ENCODE results near the gene AFF3. TPM values are rescaled to one million over a fixed set of nuclear protein-coding genes. Genes with fewer than 3 reads are reported as not detected.
A peak's percentile ranks its signal among the peaks of the same experiment; 100 is the strongest.
"Not testable (repeated sequence)": the region's sequence is repeated elsewhere in the genome, so short reads cannot be mapped to it uniquely, and the experiment has no call there.

The AFF3 gene
- total RNA-seq, 1 experiment from 2014 or later: 3.0 TPM

DNA sequence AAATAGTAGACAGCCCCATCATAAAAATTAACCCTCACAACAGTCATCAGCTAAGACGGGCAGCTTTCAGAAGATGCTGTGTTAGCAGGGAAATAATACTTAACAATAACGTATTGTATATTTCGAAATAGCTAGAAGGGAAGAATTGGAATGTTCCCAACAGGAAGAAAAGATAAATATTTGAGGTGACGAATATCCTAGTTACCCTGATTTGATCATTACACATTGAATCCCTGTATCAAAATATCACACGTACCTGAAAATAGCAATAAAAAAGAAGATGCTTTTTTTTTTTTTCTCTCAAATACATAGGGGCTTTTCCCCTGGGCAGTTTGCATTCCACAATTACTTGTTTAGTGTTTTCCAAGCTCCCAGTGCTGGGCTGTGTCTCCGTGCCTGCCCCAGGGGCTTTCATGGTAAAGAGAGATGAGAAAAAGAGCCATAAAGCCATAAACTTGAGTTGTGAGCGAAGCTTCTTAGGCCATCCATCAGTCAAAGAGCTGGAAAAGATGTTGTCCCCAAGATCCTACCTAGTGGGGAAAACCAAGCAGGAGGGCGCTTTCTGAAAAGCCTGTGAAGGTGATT lies 469.5 kb downstream of the AFF3 start:
- DNase-seq (ENCODE audit: low read depth): no peak

DNA sequence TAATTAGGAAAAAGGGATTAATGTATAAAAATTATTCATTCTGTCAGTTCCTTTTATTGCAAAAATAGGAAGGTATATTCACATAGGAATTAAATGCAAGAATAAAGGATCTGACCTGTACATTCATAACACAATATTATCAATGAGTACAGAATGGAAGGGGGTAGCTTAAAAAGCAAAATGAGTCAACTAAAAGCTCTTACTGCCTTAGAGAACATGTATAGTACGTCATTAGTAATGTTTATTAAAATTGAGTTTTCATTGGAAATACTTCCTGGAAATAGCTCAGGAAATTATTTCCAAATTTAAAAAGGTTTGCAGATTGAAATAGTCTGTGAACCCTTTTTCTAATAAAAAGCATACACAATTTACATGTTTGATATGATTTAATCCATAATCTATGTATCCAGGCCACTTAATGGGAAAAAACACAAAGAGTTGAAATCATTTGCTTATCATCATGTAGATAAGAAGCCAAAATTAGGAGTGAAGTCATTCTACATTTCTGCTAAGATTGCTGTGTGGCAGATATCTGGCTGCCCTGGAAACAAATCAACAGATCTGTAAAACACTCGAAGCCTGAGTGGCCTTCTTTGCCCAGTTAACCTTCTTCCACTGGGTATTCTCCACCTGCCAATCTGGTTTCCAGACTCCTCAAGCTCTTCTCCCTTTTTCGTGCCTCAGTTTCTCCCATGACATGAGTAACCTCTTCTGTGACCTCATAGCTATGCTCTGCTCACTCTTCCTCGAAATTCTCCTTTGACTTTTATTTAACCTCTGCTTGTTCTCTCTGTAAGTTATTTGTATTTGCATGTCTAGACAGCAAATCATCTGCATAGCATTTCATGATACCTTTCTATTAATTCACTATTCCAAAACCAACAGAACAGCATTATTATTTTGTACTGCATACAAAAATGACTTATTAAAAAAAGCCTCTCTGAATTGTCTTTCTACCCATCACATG lies 471.3 kb downstream of the AFF3 start:
- no peak for DNase-seq (ENCODE audit: low read depth)

DNA sequence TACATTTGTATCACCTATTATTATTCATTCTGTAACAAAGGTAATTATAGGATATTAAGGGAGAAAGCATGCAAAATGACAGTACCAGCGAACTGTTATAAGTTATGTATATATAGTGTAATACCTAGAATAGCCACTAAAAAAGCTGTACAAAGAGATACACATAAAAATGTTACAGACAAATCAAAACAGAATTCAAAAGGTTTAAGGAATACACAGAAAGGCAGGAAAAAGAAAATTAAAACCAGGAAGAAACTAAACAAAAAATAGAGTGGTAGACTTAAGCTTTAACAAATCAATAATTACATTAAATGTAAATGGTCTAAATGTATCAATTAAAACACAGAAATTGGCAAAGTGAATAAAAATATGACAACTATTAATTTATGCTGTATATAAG lies 476.1 kb downstream of the AFF3 start:
- no peak for DNase-seq (ENCODE audit: low read depth)

DNA sequence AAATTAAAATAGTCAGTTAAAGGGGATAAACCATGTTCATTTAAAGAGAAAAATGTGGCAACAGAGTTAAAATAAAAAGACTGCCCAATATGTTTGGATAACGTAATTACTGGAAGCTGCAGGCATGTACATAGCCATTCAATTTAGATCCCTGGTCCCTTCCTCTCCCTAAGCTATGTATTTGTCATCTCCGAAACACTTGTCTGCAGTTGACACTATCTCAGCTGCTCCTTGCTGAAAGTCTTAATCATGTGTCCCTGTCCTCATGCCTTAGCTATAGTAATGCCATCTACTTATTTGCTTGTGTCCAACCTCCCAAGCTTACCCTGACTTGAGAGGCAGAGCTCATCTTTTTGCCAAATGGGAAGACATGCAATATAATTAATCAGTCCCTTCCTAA lies 478.7 kb downstream of the AFF3 start:
- no peak for DNase-seq (ENCODE audit: low read depth)

DNA sequence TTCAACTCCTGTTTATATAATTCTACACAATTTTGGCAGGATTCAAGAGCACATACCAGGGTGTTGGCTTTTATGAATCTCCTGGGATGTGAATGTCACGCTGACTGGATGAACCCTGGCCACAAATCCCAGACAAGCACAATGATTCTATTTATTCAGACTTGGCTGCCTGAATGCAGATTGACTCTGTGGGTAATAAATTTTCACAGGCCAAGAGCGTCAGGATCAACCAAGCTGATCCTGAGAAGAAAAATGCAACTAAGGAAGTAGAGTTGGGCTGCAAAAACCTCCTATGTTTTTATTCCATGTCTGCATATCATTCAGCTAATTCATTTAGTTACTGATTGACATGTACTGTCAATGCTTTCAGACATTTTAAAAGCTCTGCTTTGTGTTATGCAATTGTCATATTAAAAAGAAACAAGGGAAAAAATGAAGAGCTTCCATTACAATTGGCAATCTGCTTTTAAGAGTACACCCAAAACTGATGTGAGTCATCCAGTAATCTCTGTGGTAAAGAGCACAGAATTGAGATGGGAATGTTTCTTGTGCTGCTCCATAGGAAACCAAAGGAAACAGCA lies 479.5 kb downstream of the AFF3 start:
- peak; percentile 92 for DNase-seq (ENCODE audit: low read depth)

DNA sequence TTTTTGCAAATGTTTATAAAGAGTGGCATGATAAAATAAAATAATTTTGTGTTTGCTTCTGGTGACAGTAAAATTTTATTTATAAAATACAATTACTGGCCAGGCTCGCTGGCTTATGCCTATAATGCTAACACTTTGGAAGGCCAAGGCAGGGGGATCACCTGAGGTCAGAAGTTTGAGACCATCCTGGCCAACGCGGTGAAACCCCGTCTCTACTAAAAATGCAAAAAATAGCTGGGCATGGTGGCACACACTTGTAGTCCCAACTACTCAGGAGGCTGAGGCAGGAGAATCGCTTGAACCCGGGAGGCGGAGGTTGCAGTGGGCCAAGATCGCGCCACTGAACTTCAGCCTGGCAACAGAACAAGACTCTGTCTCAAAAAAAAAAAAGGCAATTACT lies 480.6 kb downstream of the AFF3 start:
- not testable (repeated sequence) for DNase-seq (ENCODE audit: low read depth)

DNA sequence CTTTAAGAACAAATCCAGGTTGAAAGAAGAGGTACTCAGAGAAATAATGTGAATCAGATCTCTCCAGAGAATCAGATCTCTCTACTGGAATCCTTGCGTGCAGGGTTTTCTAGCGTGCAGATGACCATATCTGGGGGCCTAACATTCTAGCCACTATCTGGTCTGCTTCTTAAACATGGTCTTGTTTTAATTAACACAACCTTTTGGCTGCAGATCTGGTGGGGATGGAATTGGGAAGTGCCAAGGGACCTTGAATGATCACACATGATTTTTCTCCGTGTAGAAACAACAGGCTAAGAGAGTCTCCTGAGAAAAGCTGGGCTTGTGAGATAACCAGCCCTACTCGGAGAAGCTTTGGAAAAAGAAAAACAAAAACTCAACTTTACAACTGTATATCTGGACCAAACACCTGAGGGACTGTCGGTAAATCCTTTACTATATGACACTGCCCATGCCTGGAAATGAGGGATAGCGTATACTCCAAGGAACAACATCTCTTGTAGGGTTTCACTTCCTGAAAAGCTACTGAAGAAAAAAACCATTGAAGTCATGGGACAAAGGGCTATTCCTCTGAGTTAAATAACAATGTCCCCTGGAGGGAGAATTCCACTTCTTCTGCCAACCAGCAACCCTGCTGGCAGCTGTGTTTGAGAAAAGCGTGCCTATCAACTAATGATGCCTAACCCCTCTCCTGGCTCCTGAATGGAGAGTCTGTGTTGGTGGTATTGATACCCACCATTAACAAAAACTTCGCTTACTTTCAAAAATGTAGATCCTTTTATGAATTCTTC lies 481.6 kb downstream of the AFF3 start:
- no peak for DNase-seq (ENCODE audit: low read depth)

DNA sequence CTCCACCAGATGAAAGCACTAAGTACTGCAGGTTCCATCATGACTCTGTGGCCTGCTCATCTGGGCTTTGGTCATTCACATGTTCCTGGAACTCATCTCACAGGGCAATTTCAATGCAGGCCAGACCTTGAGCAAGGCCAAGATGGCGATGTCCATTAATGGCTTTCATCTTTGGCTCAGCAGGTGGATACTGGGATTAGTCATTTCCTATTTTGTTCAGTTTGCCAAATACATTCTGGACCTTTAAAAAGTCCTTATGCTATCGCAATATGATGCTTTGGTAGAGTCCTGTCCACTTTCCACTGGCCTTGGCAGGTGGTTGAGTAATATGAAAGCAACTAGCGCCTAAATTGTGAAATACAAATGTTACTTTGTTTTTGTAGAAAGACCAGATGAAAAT lies 482.5 kb downstream of the AFF3 start:
- peak; percentile 53 for DNase-seq (ENCODE audit: low read depth)

DNA sequence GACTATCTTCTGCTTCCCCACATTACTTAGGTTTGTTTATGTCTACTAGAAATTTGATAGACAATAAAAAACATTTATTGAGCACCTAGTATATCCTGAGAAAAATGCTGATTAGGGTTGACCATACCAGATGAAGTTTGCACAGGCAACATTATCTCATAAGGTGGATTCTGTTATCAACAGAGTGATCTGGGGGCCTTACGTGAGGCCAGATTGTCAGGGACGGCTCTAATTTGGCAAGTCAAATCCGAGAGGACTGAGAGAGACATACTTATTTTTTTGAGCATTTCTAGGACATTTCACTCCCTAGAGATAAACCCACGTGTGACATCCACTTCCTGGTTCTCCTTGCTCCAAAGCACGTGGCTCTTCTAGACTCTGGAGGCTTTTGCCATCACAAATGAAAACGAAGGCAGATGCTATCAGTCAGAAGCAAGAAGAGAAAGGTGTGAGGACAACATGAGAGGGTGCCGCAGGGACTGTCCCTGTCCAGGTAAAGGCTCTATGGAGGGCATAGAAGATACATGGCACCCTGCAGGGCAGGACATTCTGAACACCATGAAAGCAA lies 484.6 kb downstream of the AFF3 start:
- DNase-seq (ENCODE audit: low read depth): no peak

DNA sequence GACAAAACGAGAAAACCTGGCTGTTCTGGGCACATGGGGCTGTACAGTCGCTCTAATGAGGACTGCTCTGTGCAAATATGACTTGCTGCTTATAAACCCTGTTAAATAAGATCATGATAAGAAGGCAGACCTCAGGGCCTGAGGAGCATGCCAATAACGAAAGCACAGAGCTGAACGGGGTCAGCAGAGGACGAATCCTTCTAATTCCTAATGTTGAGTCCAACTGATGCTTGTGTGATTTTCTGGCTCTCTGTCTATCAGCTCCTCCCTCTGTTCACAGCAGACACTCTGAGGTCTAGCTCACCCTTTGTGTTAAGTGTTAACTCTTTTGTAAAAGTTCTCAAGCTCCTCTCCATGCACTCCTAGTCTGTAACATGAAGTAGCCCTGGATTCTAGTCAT lies 485.4 kb downstream of the AFF3 start:
- no peak for DNase-seq (ENCODE audit: low read depth)

DNA sequence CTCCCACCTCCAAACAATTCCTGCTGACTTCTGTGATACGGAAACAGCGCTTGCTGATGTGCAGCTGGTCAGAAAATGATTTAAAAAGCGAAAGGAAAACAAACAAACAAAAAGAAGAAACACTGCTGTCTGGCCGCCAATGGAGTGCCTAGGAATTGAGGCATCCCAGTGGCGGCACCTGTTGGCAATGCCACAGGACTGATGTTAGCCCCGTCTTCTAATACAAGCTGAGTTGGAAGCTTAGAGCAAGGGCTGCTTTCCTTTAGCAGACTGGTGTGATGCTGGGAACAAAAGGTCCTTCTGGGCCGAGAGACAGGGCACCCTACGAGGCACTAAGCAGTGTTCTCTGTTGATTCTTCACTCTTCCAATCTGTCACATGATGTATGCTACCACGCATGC lies 489.0 kb downstream of the AFF3 start:
- DNase-seq (ENCODE audit: low read depth): no peak

DNA sequence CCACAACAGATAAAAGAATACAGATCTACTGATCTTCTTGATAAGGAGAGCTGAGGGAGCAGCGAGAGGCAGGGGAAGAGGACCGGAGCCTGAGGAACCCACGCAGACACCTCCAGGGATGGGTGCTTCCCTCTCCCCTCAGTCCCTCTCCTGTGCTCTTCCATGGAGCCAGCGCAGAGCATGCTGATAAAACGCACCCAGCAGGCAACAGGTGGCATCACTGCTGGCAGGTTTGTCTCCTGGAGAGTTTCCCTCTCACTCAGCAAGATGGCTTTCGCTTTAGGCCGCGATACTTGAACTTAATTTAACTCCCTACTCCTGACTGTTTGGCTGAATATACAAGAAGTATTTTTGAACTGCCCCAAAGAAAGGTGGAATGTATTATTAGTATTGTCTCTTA lies 489.5 kb downstream of the AFF3 start:
- DNase-seq (ENCODE audit: low read depth): no peak

DNA sequence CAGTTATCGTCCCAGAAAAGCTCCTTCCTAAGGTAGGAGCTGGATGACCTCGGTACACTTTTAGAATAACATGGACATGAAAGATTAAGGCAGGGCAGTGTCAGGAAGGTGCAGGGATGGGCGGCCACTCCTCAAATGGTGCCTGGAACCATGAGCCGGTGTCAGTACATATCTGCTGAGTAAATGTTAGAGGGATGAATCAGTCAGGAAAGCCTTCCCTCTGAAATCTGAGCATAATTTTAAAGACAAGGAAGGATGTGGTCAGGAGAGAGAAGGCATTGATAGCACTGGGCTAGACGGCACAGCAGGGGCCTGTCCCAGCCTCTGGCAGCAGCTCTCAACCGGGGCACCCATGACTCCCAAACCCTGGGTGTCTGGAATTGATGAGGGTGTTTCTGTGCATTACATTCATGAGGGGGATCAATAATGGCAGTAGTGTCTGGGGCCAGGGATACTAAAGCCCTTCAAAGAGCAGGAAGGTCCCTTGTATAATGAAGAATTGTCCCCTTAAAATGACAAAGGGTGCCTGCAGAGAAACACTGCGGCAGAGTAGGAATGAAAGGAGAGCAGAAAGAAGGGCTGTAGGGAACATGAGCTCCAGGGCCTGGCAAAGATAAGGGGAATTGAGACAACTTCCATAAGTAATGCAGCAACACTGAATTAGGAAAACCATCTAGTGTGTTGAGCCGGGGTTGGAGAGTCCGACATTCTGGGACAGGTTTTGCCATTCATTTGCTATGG lies 490.3 kb downstream of the AFF3 start:
- peak; percentile 75 for DNase-seq (ENCODE audit: low read depth)

DNA sequence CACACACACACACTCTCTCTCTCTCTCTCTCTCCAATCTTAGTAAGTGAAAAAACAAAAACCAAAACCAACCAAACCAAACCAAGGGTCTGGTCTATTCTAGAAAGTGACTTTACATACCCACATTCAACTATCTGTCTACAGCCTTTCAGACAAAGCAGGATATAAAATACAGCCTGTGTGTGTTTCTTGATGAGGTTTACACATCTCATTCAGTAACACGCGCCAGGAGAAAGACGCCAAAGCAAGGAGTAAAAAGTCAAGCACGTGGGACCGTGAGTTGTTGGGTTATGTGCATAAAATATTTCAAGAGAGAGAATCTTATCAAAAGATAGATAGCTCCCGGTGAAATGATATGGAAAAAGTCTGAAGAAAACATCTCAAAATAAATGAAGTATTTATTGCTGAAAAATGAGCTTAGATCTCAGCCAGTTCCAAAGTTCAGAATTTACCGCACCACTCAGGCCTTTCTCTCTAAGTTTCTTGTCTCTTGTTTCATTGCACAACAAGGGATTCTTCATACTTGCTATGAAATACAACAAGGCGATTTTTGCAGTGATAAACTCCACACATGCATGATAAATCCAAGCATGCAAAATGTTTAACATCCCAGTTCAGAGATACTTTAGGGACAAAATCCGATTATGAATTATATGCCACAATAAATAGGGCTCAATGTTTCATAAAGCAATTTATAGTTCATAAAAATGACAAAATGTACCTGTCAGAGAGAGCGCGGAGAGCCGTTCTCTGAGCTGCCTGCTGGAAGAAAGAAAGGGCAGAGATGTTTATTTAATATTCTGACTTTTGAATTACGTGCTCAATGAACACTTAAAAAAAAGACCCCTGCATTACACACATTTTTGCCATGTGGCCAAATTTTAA lies 493.2 kb downstream of the AFF3 start:
- DNase-seq (ENCODE audit: low read depth): no peak

DNA sequence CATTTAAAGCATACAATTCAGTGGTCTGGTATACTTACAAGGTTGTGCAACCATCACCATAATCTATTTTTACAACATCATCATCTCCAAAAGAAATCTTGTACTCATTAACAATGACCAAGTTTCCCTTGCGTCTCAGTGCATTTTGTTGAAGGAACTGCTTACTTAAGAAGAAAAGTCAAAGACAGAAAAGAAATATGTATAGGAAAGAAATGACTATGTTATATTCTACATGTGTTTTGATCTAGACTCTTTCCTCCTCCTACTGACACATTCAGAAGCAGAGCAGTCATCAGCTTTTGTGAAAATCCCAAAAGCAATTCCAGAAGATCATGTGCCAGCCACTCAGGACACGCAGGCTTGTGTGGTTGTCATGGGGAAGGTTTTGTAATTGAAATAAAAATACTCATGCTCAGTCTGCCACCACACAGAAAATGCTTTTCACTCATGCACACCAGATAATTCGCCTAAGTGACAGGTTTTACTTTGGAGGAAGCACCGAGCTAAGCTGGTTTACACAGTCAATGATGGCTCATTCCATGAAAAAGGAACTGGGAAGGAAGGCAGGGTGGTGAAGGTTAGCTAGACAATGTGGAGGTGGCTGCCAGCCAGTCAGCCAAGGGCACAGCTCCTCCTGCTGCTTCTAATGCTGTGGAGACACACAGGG lies 494.1 kb downstream of the AFF3 start:
- peak; percentile 47 for DNase-seq (ENCODE audit: low read depth)

DNA sequence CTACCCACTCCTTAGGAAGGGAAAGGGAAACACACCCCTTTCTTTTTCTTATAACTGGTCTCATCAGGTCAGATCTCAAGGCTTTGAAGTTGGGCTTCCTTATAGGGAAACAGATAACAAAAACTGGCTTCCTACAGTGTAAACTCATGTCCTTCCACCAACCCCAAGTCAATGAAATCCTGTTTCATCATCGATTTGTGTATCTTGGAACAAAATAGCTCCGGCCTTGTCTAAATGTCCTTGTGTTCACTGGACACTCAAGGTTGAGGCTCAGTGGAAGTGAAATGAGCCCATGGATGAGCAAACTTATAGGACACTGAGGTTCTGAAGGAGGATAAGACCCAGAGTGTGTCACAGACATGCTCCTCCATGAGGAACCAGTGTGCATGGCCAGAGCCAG lies 496.4 kb downstream of the AFF3 start:
- no peak for DNase-seq (ENCODE audit: low read depth)

DNA sequence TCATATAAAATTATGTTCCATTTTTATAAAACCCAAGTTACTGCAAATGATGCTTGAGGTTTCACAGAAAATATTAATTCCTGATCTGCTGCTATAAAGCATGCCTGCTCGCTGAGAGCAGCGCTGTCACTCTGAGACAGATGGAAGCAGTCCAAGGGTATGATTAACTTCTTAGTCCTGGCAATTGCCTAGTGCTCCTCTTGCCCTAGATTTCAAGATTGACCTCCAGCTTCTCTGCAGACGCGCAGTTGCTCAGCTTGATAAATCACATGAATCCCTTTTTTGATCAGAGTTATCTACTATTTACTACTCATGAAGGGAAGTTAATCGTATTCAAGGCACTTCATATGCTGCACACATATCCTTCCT lies 498.0 kb downstream of the AFF3 start:
- DNase-seq (ENCODE audit: low read depth): peak; percentile 51

DNA sequence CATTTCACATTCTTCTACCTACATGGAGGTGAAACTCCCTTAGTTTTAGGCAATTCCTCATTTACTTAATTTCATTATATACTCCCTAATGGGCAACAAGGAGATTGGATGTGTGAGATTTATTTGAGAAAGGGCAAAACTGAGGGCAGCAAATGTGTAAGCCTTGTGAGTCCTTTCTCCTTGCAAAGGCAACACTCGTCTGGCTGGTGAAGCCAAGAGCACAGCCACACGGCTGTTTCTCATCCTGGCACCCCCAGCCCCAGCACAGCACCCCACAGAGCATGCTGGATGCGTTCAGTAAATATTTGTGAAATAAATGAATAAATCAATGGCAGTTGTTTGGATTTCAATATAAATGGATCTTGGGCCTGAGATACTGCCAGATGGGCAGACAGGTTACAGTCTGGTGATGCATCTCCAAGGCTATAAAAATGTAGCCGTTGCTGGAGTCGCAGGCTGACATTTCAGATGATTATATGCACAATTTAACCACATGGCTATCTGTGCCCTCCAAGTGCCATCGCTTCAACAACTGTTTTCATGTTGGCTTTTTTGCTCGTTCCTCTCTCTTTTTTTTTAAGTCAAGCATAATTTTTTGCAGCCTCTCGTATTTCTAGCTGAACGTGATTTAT lies 498.5 kb downstream of the AFF3 start:
- no peak for DNase-seq (ENCODE audit: low read depth)

DNA sequence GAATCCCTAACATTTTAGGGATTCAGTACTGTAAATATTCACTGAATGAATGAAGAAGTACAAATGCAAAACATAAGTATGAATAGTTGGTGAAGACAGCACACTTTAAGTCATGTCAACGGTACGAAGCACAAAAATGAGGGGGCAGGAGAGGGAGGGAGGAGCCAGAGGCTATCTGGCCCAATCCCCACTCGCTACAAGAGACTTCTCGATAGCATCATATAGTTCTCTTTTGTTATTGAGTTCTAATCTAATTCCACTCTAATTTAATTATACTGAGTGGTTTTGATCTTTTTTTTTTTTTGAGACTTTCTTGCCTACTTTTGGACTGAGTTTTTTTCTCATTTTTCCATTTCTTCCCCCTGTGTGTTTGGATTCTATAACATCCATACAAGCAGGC lies 500.4 kb downstream of the AFF3 start:
- no peak for DNase-seq (ENCODE audit: low read depth)
